HG02610 (cell line): ENCODE measurements around the gene ELSPBP1.
"Not testable (repeated sequence)": the region's sequence is repeated elsewhere in the genome, so short reads cannot be mapped to it uniquely, and the experiment has no call there.

Source experiments
- ATAC-seq: cut with Tn5 transposase; IDR thresholded peaks from one replicate; pipeline ENCODE4 v1.9.1; 2021; ENCODE audit warnings: mild to moderate bottlenecking, moderate library complexity; ENCODE audit not compliant: unreplicated experiment

The ELSPBP1 gene

GRCh38 chr19:47994209-47994802 is at the start of gene ELSPBP1:
ELSPBP1 (plus strand) TSS chr19:47994632; CDS start chr19:48008668, 14,036 bp downstream.
- ATAC-seq = no peak

GRCh38 chr19:47949852-47950521 is 44.4 kb upstream of the ELSPBP1 start:
- not testable (repeated sequence) for ATAC-seq

DNA sequence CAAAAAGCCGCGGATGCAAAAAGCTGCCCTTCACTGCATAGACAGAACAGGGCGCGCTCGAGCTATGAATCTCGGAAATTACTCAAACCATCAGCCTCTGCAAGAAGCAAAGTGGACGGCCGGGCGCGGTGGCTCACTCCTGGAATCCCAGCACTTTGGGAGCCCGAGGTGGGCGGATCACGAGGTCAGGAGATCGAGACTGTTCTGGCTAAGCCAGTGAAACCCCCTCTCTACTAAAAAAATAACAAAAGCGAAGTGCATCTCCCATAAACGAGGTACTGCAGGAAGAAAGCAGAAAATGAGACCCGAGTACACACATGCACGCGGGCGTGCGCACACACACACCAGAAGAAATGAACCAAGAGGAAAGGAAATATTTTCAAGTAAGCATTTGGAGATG is 42.3 kb upstream of the ELSPBP1 start:
- not testable (repeated sequence) for ATAC-seq

- ATAC-seq = not testable (repeated sequence)
Observed at GRCh38 chr19:47955936-47956335, 38.5 kb upstream of the ELSPBP1 start.

- no peak for ATAC-seq
Observed at GRCh38 chr19:47973529-47973928, 20.9 kb upstream of the ELSPBP1 start.

- no peak for ATAC-seq
Observed at GRCh38 chr19:47991191-47991808, 3.1 kb upstream of the ELSPBP1 start.

DNA sequence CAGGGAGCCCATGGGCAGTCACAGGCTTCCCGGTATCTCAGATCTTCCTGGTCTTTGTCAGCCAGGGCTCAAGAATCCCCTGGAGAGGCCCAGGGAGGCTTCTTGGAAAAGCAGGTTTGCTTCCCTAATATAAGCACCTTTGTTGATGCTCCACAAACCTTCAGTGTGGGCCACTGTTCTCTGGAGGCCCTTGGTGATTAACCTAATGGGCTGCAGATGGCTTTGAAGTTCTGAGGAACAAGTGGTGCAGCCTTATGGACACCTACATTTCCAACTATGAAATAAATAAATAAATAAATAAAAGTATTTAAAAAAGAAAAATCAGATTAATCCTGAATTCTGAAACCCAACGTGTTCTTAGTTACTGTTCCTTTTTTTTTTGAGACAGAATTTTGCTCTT is 2.4 kb upstream of the ELSPBP1 start, which contains the start of gene BSPH1:
TSS of gene BSPH1 (minus strand) at position 101 of the 400 bp plus-strand sequence. CDS start at position 12, 89 bp downstream.
- ATAC-seq = no peak

- ATAC-seq = no peak
Observed at GRCh38 chr19:47996230-47996727, 1.8 kb downstream of the ELSPBP1 start.

- ATAC-seq = no peak
Observed at GRCh38 chr19:47998800-47999199, 4.4 kb downstream of the ELSPBP1 start.

DNA sequence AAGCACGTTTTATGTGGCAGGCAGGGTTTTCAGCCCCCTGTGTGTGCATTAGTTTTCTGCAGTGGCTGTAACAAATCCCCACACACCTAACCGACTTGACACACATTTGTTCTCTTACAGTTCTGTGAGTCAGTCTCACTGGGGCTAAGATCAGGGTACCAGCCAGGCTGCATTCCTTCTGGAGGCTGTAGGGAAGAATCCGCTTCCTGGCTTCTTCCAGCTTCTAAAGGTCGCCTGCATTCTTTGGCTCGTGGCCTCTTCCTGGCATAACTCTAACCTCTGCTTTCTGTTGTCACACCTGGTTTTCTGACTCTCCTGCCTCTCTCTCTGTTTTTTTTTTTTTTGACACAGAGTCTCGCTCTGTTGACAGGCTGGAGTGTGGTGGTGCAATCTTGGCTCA is 6.4 kb downstream of the ELSPBP1 start:
- no peak for ATAC-seq

DNA sequence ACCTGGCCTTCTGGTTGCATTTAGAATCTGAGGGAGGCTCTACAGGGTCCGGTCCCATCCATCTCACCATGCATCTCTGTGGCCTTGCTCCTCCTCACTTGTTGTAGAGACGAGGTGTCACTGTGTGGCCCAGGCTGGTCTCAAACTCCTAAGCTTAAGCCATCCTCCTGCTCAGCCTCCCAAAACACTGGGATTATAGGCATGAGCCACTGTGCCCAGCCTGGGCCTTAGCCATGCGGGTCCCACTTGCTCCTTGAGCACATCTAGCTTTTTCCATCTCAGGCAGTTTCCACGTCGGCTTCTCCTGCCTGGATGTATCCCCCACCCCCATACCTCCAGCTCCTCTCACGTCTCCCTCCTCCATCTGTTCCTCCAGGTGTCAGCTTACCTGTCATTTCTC is 9.8 kb downstream of the ELSPBP1 start:
- ATAC-seq = no peak

GRCh38 chr19:48006762-48007161 is 12.3 kb downstream of the ELSPBP1 start:
- ATAC-seq = no peak

DNA sequence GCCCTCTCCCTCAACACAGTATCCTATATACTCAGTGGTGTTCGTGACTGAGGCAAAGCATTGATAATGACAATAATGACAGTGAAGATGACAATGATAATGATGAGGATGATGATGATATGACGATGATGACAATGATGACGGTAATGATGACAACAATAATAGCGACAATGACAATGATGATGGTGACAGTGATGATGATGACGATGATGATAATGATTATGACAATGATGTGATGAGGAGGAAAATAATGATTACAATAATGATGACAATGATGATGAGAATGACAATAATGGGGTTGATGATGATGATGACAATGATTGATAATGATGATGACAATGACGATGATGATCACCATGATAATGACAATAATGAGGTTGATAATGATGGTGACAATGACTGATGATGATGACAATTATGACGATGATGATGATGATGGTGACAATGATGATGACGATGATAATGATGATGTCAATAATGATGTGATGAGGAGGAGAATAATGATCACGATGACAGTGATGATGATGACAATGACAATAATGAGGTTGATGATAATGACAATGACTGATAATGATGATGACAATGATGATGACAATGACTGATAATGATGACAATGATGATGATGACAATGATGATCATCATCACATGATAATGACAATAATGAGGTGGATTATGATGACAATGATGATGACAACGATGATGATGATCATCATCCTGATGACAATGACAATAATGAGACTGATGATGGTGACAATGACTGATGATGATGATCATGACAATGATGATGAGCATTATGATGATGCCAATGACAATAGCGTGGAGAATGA is 16.7 kb downstream of the ELSPBP1 start:
- no peak for ATAC-seq

DNA sequence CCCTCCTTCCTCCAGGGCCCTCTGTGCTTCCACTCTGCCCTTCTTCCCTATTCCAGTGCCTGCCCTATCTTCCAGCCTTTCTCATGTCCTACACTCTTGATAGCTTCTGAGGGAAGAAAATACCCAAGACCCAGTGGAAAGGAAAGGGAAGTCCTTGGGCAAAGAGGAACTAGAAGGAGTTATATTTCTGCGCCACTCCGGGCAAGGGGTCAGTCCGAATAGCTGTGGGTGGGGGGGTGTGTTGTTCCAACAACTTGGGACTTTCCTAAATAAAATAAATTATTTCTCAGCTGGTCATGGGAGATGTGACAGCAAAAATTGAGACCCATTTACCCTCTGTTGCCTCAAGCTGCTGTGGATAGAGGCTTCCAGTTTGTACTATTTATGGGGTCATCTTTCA is 26.3 kb downstream of the ELSPBP1 start:
- no peak for ATAC-seq

DNA sequence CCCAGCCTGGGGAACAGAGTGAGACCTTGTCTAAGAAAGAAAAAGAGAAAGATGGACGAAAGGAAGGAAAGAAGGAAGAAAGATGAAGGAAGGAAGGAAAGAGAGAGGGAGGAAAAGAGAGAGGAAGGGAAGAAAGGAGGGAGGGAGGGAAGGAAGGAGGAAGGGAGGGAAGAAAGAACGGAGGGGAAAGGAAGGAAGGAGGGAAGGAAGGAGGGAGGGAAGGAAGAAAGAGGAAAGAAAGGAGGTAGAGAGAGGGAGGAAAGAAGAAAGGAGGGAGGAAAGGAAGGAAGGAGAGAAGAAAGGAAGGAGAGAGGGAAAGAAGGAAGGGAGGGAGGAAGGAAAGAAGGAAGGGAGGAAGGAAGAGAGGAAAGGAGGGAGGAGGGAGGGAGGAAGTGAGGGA is 28.6 kb downstream of the ELSPBP1 start:
- no peak for ATAC-seq

DNA sequence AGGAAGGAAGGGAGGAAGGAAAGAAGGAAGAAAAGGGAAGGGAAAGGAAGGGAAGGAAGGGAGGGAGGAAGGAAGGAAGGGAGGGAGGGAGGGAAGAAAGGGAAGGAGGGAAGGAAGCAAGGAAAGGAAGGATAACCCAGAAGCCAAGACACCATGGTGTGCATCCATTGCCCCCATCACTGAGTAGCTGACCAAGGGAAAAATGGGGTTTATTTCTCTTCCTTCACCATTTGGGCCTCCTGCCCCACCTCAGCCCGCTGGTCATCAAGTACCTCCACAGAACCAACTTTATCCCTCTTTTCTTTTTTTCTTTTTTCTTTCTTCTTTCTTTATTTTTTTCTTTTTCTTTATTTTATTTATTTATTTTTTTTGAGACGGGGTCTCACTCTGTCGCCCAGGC is 29.1 kb downstream of the ELSPBP1 start:
- no peak for ATAC-seq

- ATAC-seq = no peak
Observed at GRCh38 chr19:48025480-48025879, 31.0 kb downstream of the ELSPBP1 start.

- no peak for ATAC-seq
Observed at GRCh38 chr19:48029431-48029830, 35.0 kb downstream of the ELSPBP1 start.

DNA sequence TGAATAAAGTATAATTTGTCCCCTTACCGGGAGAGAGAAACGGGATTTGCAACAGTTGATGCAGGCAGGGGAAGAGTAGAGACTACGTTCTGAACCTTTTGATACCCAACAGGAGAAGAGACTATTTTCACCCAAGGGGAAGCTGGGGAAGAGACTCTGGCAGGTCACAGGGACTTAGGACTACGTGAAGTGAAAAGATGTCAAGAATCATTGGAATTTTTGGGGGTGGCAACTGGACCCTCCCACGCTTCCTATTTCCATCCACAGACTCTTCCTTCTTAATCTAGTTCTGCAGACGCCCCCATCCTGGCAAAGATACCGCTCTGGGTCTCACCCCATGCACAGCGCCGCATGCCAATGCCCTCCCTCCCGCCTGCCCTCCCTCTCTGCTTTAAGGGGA is 35.6 kb downstream of the ELSPBP1 start:
- no peak for ATAC-seq

DNA sequence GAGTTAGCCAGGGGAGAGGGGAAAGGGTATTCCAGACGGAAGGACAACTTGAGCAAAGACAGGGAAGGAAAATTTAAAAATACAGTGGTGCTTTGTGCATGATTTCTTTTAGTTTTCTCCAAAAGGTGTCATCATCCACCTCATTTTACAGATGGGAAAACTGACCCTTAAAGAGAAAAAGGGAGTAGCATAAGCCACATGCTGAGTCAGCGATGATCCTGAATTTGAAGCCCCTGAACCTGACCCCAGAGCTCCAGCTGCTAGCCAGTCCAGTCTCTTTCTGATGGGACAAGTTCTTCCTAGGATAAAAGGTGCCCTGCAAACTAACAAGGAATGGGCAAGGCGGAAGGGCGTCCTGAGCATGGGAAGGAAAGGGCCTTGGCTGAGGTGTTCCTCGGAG is 39.2 kb downstream of the ELSPBP1 start:
- ATAC-seq = no peak

DNA sequence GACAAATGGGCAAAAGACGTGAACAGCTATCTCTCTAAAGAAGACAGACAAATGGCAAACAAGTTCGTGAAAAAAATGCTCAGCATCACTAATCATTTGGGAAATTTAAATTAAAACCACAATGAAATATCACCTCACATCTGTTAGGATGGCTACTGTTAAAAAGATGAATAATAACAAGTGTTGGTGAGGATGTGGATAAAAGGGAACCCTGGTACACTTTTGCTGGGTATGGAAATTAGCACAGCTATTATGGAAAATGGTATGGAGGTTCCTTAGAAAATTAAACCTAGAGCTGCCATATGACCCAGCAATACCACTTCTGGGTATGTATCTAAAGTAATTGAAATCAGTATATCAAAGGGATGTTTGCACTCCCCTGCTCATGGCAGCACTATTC is 42.3 kb downstream of the ELSPBP1 start:
- ATAC-seq = no peak
